ENCODE results near the gene KCND3. TPM values are rescaled to one million over a fixed set of nuclear protein-coding genes. Genes with fewer than 3 reads are reported as not detected.

Gene KCND3
- total and polyA plus RNA-seq, 4 donors: 1.0 to 27.1 (median 6.1) TPM

- no peak for DNase-seq (ENCODE audit: low spot score)
- WGBS: 79% methylated on average over 20 of the region's 20 CpGs
- no peak overlapping the region for H3K4me3 ChIP-seq (ENCODE audit: low read depth in 1 of 3, low read length in 3 of 3)
- H3K27ac ChIP-seq (ENCODE audit: low read depth in 1 of 2, low read length in 2 of 2): no peak overlapping the region
- H3K9ac ChIP-seq (ENCODE audit: low read depth in 1 of 2, low read length in 2 of 2): no peak overlapping the region
- H3K27me3 ChIP-seq (ENCODE audit: control insufficient read depth in 4 of 4, insufficient read depth in 4 of 4, low read length in 3 of 4): no peaks in the 10 kb centered on the region
- H3K9me3 ChIP-seq (ENCODE audit: control insufficient read depth in 4 of 4, low read length in 3 of 4): no peaks in the 10 kb centered on the region
- no peaks in the 10 kb centered on the region for H3K4me1 ChIP-seq (ENCODE audit: control insufficient read depth in 4 of 4, insufficient read depth in 4 of 4, low read length in 3 of 4)
- TF ChIP-seq CTCF (IDR thresholded peaks at IDR 0.05; ENCODE audit: low read depth, low read length, missing input control): no peak
- TF ChIP-seq GABPA (IDR thresholded peaks at IDR 0.05 in 1 of 2, conservative IDR thresholded peaks at IDR 0.05 in 1 of 2): no peak
- TF ChIP-seq HNF4A (conservative IDR thresholded peaks at IDR 0.05): no peak
- TF ChIP-seq EGR1 (IDR thresholded peaks at IDR 0.05; ENCODE audit: low read depth in 2 of 2): no peak
- TF ChIP-seq ZBTB33 (IDR thresholded peaks at IDR 0.05): no peak
- no peak for TF ChIP-seq FOXA2 (IDR thresholded peaks at IDR 0.05)
- no peak for TF ChIP-seq HNF4G (IDR thresholded peaks at IDR 0.05)
- TF ChIP-seq, protein P1, sequence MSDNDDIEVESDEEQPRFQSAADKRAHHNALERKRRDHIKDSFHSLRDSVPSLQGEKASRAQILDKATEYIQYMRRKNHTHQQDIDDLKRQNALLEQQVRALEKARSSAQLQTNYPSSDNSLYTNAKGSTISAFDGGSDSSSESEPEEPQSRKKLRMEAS (IDR thresholded peaks at IDR 0.05): no peak
- TF ChIP-seq FOXA1 (IDR thresholded peaks at IDR 0.05): no peak
- TF ChIP-seq RXRA (IDR thresholded peaks at IDR 0.05): no peak
- TF ChIP-seq REST (IDR thresholded peaks at IDR 0.05): no peak
- no peak for TF ChIP-seq YY1 (IDR thresholded peaks at IDR 0.05)
- TF ChIP-seq RAD21 (IDR thresholded peaks at IDR 0.05): no peak
- TF ChIP-seq, protein P2, sequence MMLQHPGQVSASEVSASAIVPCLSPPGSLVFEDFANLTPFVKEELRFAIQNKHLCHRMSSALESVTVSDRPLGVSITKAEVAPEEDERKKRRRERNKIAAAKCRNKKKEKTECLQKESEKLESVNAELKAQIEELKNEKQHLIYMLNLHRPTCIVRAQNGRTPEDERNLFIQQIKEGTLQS (IDR thresholded peaks at IDR 0.05): no peak
- TF ChIP-seq SP1 (IDR thresholded peaks at IDR 0.05): no peak
- no peak for TF ChIP-seq JUND (IDR thresholded peaks at IDR 0.05)
- TF ChIP-seq NR2F2 (IDR thresholded peaks at IDR 0.05): no peak
- TF ChIP-seq TAF1 (conservative IDR thresholded peaks at IDR 0.05): no peak
- no peaks in the 10 kb centered on the region for H3K36me3 ChIP-seq (ENCODE audit: control insufficient read depth in 4 of 4, insufficient read depth in 3 of 4, low read depth in 1 of 4, low read length in 3 of 4)
These were observed 84.8 kb downstream of the KCND3 start for GRCh38 chr1:111904478-111905218.
